ENCODE data around the gene KCNMA1. TPM values are rescaled to one million over a fixed set of nuclear protein-coding genes. Genes with fewer than 3 reads are reported as not detected.
A peak's percentile ranks its signal among the peaks of the same experiment; 100 is the strongest.
"Not testable (repeated sequence)": the region's sequence is repeated elsewhere in the genome, so short reads cannot be mapped to it uniquely, and the experiment has no call there.

The KCNMA1 gene
- total RNA-seq, 8 experiments from 2014 or later: 4.3 to 81.4 (median 17.3) TPM

DNA sequence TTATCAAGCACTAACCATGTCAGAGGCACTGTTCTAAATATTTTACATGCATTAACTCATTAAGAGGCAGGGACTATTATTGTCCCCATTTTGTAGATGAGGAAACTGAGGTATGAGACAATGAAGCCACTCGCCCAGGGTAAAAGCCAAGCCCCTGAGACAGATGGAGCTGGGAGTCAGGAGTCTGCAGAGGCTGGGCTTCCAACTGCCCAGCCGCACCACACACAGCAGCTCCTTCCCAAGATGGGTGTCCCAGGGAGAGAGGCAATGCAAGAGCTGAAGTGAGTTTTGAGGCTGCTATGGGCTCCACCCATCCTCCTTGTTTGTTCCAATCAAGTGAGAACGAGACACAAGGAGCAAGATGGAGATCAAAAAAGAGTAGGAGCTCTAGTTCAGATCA is 244.2 kb downstream of the KCNMA1 start:
- Histone ChIP-seq H3K27ac (no peak overlapping the region), H3K4me1 (replicated peaks in 1 of 2) (peaks cover 5 to 18% of the 10 kb centered on the region in 2 donors), H3K4me3 (no peak overlapping the region)
- in situ Hi-C loops (cut with MboI; ENCODE audit: low pct_unique_long_range_greater_than_20kb in 2 of 9, low sequenced_read_pairs in 9 of 9, unreplicated experiment in 9 of 9): loop anchor here in 3 of 9 experiments (25.0 kb wide), 1 partner anchor 244 kb away; the partner anchor contains the start of gene KCNMA1 (in 3 of the 3)
- ATAC-seq (replicated peaks in 6 of 8): no peak
- 80 to 100% (median 92%) methylated on average over 1 of the region's 3 CpGs; no CpG with 5 or more reads in 6 of the 10 experiments for WGBS, 10 experiments

- Histone ChIP-seq H3K4me3 (no peak overlapping the region), H3K27ac (no peak overlapping the region), H3K4me1 (replicated peaks in 1 of 2) (peaks cover 5 to 18% of the 10 kb centered on the region in 2 donors)
- 0 to 100% (median 68%) methylated on average over 1 to 4 of the region's 6 CpGs; no CpG with 5 or more reads in 4 of the 10 experiments for WGBS, 10 experiments
- in situ Hi-C loops (cut with MboI; ENCODE audit: low pct_unique_long_range_greater_than_20kb in 2 of 9, low sequenced_read_pairs in 9 of 9, unreplicated experiment in 9 of 9): loop anchor here in 3 of 9 experiments (25.0 kb wide), 1 partner anchor 244 kb away; the partner anchor contains the start of gene KCNMA1 (in 3 of the 3)
- peak in 5 of 8 experiments; percentile 40 to 69 (median 54) for ATAC-seq (replicated peaks in 6 of 8)
Observed at GRCh38 chr10:77392851-77393250, 244.8 kb downstream of the KCNMA1 start.

DNA sequence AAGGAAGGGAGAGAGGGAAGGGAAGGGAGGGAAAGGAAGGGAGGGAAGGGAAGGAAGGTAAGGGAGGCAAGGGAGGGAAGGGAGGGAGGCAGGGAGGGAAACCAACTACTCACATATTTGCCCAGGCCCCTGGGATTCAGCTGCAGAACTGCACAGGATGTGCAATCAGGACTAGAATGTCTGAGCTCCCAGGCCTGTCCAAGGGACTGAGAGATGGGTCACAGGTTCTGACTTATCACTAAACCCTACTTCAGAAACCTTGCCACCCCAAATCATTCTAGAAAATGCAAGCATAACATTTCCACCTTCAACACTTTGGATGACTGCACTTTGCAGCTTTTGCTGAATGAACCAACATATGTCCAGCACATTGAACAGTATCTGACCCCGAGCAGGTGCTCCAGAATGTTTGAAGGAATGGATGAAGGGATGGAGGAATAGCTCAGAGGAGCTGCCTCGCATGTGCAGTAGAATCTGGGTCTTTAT is 245.3 kb downstream of the KCNMA1 start:
- in situ Hi-C loops (cut with MboI; ENCODE audit: low pct_unique_long_range_greater_than_20kb in 2 of 9, low sequenced_read_pairs in 9 of 9, unreplicated experiment in 9 of 9): loop anchor here in 3 of 9 experiments (25.0 kb wide), 1 partner anchor 245 kb away; the partner anchor contains the start of gene KCNMA1 (in 3 of the 3)
- Histone ChIP-seq H3K4me3 (no peak overlapping the region), H3K27ac (no peak overlapping the region), H3K4me1 (replicated peaks in 1 of 2) (peaks cover 5 to 18% of the 10 kb centered on the region in 2 donors)
- WGBS, 10 experiments: 14 to 100% (median 100%) methylated on average over 1 to 2 of the region's 2 CpGs; no CpG with 5 or more reads in 5 of the 10 experiments
- ATAC-seq (replicated peaks in 6 of 8): peak in 7 of 8 experiments; percentile 5 to 68 (median 45)

GRCh38 chr10:77391605-77392235 is 245.9 kb downstream of the KCNMA1 start:
- ATAC-seq (replicated peaks in 6 of 8): peak; percentile 45 to 71 (median 60)
- Histone ChIP-seq H3K4me1 (replicated peaks in 1 of 2) (peaks cover 1 to 18% of the 10 kb centered on the region in 2 donors), H3K27ac (no peak overlapping the region), H3K4me3 (no peak overlapping the region)
- WGBS, 10 experiments: 0 to 67% (median 34%) methylated on average over 1 to 8 of the region's 12 CpGs
- in situ Hi-C loops (cut with MboI; ENCODE audit: low pct_unique_long_range_greater_than_20kb in 2 of 9, low sequenced_read_pairs in 9 of 9, unreplicated experiment in 9 of 9): loop anchor here in 3 of 9 experiments (25.0 kb wide), 1 partner anchor 246 kb away; the partner anchor contains the start of gene KCNMA1 (in 3 of the 3)

DNA sequence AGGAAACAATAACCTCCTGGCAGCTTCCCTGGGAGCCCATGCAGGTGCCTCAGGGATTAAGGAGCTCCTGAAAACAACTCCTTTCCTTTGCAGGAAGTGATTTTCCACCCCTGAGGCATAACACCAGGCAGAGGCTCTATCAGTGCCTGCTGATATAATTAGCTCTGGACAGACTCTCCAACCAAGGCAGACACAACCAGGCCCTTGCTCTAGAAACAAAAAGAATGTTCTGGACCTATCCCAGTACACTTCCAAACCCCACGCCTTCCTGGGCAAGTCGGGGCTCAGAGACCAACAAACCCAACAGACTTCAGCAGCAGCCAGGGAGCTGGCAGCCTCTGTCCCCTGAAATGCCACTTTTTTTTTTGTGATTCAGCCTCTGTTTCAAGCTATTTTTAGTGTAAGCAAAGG is 247.1 kb downstream of the KCNMA1 start:
- WGBS, 10 experiments: 20 to 100% (median 93%) methylated on average over 1 to 2 of the region's 2 CpGs; no CpG with 5 or more reads in 7 of the 10 experiments
- in situ Hi-C loops (cut with MboI; ENCODE audit: low pct_unique_long_range_greater_than_20kb in 2 of 9, low sequenced_read_pairs in 9 of 9, unreplicated experiment in 9 of 9): loop anchor here in 3 of 9 experiments (25.0 kb wide), 1 partner anchor 247 kb away; the partner anchor contains the start of gene KCNMA1 (in 3 of the 3)
- ATAC-seq (replicated peaks in 6 of 8): peak in 1 of 8 experiments; percentile 19
- Histone ChIP-seq H3K4me1 (replicated peaks in 1 of 2) (peaks cover 10 to 18% of the 10 kb centered on the region in 2 donors), H3K27ac (no peak overlapping the region), H3K4me3 (no peak overlapping the region)

GRCh38 chr10:77388571-77389100 is 249.0 kb downstream of the KCNMA1 start:
- 10 to 100% (median 50%) methylated on average over 1 to 2 of the region's 2 CpGs; no CpG with 5 or more reads in 4 of the 10 experiments for WGBS, 10 experiments
- ATAC-seq (replicated peaks in 6 of 8): no peak
- no peak overlapping the region for H3K4me3 ChIP-seq
- H3K4me1 ChIP-seq (replicated peaks in 1 of 2): peaks cover 20 to 22% of the 10 kb centered on the region in 2 donors
- H3K27ac ChIP-seq: no peak overlapping the region
- in situ Hi-C loops (cut with MboI; ENCODE audit: low pct_unique_long_range_greater_than_20kb in 2 of 9, low sequenced_read_pairs in 9 of 9, unreplicated experiment in 9 of 9): loop anchor here in 3 of 9 experiments (25.0 kb wide), 1 partner anchor 249 kb away; the partner anchor contains the start of gene KCNMA1 (in 3 of the 3)

- WGBS, 10 experiments: 90 to 100% (median 91%) methylated on average over 1 to 2 of the region's 2 CpGs; no CpG with 5 or more reads in 6 of the 10 experiments
Observed at GRCh38 chr10:77387701-77388100, 249.9 kb downstream of the KCNMA1 start.

GRCh38 chr10:77387247-77387646 is 250.4 kb downstream of the KCNMA1 start:
- H3K27ac ChIP-seq: no peak overlapping the region
- H3K4me3 ChIP-seq: no peak overlapping the region
- no peak for ATAC-seq (replicated peaks in 6 of 8)
- peaks cover 20 to 22% of the 10 kb centered on the region in 2 donors for H3K4me1 ChIP-seq (replicated peaks in 1 of 2)
- in situ Hi-C loops (cut with MboI; ENCODE audit: low pct_unique_long_range_greater_than_20kb in 2 of 9, low sequenced_read_pairs in 9 of 9, unreplicated experiment in 9 of 9): loop anchor here in 3 of 9 experiments (25.0 kb wide), 1 partner anchor 250 kb away; the partner anchor contains the start of gene KCNMA1 (in 3 of the 3)

More at GRCh38 chr10:77387701-77388100, 249.9 kb downstream of the KCNMA1 start:
- not testable (repeated sequence) for H3K4me3 ChIP-seq; H3K27ac ChIP-seq; ATAC-seq (replicated peaks in 6 of 8)
- peaks cover 22% of the 10 kb centered on the region in 2 donors for H3K4me1 ChIP-seq (replicated peaks in 1 of 2)
- in situ Hi-C loops (cut with MboI; ENCODE audit: low pct_unique_long_range_greater_than_20kb in 2 of 9, low sequenced_read_pairs in 9 of 9, unreplicated experiment in 9 of 9): loop anchor here in 3 of 9 experiments (25.0 kb wide), 1 partner anchor 250 kb away; the partner anchor contains the start of gene KCNMA1 (in 3 of the 3)

- 2 to 100% (median 47%) methylated on average over 1 to 5 of the region's 5 CpGs; no CpG with 5 or more reads in 2 of the 10 experiments for WGBS, 10 experiments
- Histone ChIP-seq H3K4me3 (no peak overlapping the region), H3K4me1 (replicated peaks in 1 of 2) (peaks cover 19 to 22% of the 10 kb centered on the region in 2 donors), H3K27ac (no peak overlapping the region)
- peak in 1 of 8 experiments; percentile 29 for ATAC-seq (replicated peaks in 6 of 8)
- in situ Hi-C loops (cut with MboI; ENCODE audit: low pct_unique_long_range_greater_than_20kb in 2 of 9, low sequenced_read_pairs in 9 of 9, unreplicated experiment in 9 of 9): loop anchor here in 3 of 9 experiments (25.0 kb wide), 1 partner anchor 250 kb away; the partner anchor contains the start of gene KCNMA1 (in 3 of the 3)
Observed at GRCh38 chr10:77386838-77387237, 250.8 kb downstream of the KCNMA1 start.

GRCh38 chr10:77386365-77386764 is 251.2 kb downstream of the KCNMA1 start:
- Histone ChIP-seq H3K27ac (no peak overlapping the region), H3K4me3 (no peak overlapping the region), H3K4me1 (replicated peaks in 1 of 2) (peaks cover 16 to 22% of the 10 kb centered on the region in 2 donors)
- no peak for ATAC-seq (replicated peaks in 6 of 8)
- WGBS, 10 experiments: 44 to 88% (median 70%) methylated on average over 1 to 4 of the region's 4 CpGs; no CpG with 5 or more reads in 2 of the 10 experiments
- in situ Hi-C loops (cut with MboI; ENCODE audit: low pct_unique_long_range_greater_than_20kb in 2 of 9, low sequenced_read_pairs in 9 of 9, unreplicated experiment in 9 of 9): loop anchor here in 3 of 9 experiments (25.0 kb wide), 1 partner anchor 251 kb away; the partner anchor contains the start of gene KCNMA1 (in 3 of the 3)

GRCh38 chr10:77385315-77385714 is 252.3 kb downstream of the KCNMA1 start:
- peak in 1 of 8 experiments; percentile 35 for ATAC-seq (replicated peaks in 6 of 8)
- Histone ChIP-seq H3K27ac (no peak overlapping the region), H3K4me1 (replicated peaks in 1 of 2) (peaks cover 16 to 22% of the 10 kb centered on the region in 2 donors), H3K4me3 (no peak overlapping the region)
- 0 to 94% (median 80%) methylated on average over 1 to 2 of the region's 2 CpGs; no CpG with 5 or more reads in 3 of the 10 experiments for WGBS, 10 experiments
- in situ Hi-C loops (cut with MboI; ENCODE audit: low pct_unique_long_range_greater_than_20kb in 2 of 9, low sequenced_read_pairs in 9 of 9, unreplicated experiment in 9 of 9): loop anchor here in 3 of 9 experiments (25.0 kb wide), 1 partner anchor 252 kb away; the partner anchor contains the start of gene KCNMA1 (in 3 of the 3)

DNA sequence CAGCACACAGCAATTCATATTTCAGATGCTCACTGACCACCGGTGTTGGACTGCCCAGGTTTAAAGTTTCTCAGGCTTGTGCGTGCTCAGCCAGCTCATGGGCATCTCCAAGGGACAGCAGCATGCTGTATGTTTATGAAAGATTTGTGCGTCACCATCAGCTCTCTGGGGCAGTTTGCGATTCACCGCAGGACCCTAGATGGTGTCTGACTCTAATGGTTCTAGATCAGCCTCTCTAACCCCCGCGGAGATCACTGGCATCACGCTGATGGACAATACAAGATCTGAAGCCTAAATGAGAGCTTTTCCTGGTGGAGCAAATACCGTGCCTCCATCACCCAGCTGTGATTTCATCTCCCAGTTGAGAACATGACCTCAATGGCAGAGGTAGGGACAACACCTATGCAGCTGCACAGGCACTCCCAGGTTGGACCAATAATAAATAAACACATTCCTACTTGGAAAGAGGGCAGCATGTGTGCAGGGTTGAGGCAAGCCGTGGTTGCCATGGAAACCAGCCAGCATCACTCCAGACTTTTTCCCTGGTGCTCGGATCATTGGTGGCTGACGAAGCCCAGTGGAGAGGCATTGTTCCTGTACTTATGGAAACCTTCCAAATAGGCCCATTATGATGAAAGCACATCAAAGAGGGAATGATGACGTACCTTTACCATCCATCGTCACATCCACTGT is 253.6 kb downstream of the KCNMA1 start:
- ATAC-seq (replicated peaks in 6 of 8): peak in 5 of 8 experiments; percentile 86 to 91 (median 90)
- H3K27ac ChIP-seq: no peak overlapping the region
- no peak overlapping the region for H3K4me3 ChIP-seq
- 65 to 100% (median 84%) methylated on average over 1 to 13 of the region's 14 CpGs; no CpG with 5 or more reads in 1 of the 10 experiments for WGBS, 10 experiments
- in situ Hi-C loops (cut with MboI; ENCODE audit: low pct_unique_long_range_greater_than_20kb in 2 of 9, low sequenced_read_pairs in 9 of 9, unreplicated experiment in 9 of 9): loop anchor here in 3 of 9 experiments (25.0 kb wide), 1 partner anchor 253 kb away; the partner anchor contains the start of gene KCNMA1 (in 3 of the 3)
- peaks cover 10 to 22% of the 10 kb centered on the region in 2 donors for H3K4me1 ChIP-seq (replicated peaks in 1 of 2)
